KG1 (cell line): ENCODE measurements around the gene PRR36.
"Not testable (repeated sequence)": the region's sequence is repeated elsewhere in the genome, so short reads cannot be mapped to it uniquely, and the experiment has no call there.

Source experiments
- DNase-seq: peaks from one replicate; lab custom pipeline; 2025; lab: John Stamatoyannopoulos, UW

Gene PRR36

DNA sequence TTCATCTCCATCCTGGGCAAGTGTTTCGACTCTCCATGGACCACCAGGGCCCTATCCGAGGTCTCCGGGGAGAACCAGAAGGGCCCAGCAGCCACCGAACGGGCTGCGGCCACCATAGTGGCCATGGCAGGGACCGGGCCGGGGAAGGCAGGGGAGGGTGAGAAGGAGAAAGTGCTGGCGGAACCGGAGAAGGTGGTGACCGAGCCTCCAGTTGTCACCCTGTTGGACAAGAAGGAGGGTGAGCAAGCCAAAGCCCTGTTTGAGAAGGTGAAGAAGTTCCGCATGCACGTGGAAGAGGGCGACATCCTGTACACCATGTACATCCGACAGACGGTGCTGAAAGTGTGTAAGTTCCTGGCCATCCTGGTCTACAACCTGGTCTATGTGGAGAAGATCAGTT lies 24.8 kb upstream of the PRR36 start:
- DNase-seq: no peak

DNA sequence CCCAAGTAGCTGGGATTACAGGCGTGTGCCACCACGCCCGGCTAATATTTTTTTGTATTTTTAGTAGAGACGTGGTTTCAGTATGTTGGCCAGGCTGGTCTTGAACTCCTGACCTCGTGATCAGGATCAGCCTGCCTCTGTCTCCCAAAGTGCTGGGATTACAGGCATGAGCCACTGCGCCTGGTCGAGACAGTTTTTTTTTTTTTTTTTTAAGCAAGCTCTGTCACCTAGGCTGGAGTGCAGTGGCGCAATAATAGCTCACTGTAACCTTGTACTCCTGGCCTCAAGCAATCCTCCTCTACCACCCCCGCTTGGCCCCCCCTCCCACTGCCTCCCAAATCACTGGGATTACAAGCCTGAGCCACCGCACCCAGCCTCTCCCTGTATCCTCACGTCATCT lies 23.1 kb upstream of the PRR36 start:
- DNase-seq: no peak

DNA sequence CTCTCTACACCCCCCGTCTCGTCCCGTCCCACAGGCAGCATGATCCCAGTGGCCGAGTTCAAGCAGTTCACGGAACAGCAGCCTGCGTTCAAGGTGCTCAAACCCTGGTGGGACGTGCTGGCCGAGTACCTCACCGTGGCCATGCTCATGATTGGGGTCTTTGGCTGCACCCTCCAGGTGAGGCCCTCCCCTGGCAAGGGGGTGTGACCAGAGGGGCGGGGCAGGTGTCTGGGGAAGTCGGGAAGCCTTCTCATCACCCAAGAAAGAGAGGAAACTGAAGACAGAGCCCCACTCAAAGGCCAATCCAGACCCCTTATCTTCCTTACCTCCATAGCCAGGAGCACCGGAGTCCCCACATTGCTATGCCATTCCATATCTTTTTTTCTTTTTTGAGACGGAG lies 21.4 kb upstream of the PRR36 start:
- DNase-seq: no peak

DNA sequence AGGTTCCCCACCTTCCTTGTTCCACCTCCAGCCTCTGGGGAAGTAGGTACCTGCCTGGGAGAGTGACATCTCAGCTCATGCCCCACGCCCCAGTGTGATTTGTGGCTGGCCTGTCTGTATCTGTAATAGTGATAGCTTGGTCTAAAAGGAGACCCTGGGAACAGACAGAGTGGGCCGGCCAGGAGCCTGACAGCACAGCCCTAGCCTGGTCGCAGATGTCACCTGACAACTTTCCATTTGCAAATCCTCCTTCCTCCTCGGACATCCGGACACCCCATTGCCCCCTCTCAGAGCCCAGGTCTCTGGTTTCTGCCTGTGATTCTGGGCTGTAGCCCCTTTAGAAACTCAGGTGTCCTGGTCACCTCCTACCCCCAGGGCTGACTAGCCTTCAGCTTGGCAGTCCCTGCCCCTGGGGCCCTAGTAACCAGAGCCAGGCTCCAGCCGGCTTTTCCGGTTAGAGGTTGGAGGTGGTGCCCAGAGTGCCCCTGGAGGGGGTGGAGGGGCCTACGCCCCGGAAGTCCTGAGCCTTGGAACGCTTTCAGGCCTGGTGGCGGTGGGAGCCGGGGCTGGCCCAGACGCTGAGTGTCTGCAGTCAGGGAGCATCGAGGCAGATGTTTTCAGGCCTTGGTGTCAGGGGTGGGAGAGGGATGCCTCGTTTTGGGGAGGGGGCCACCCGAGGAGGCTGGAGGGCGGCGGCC lies 20.6 kb upstream of the PRR36 start:
- no peak for DNase-seq

DNA sequence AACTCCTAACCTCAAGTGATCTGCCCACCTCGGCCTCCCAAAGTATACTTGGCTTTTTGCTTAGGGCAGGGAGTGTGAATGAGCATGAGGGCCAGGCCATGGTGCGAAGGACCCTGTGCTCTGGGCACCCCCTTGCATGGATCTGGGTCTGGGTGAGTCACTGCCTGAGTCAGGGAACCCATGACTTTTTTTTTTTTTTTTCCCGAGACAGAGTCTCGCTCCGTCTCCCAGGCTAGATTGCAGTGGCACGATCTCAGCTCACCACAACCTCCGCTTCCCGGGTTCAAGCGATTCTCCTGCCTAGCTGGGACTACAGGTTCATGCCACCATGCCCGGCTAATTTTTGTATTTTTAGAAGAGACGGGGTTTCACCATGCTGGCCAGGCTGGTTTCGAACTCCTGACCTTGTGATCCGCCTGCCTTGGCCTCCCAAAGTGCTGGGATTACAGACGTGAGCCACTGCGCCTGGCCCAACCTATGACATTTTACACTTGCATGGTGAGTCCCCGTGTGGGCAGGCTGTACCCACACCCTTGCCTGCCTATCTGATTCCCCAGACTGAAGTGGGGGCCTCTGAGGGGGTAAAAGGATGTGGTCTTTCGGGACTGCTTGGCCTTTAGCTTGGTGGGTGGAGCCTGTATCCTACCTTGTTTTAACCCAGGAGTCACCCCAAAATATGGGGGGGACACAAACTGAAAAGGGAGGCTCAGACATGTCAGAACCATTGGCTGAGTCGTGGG lies 19.3 kb upstream of the PRR36 start:
- DNase-seq: not testable (repeated sequence)

DNA sequence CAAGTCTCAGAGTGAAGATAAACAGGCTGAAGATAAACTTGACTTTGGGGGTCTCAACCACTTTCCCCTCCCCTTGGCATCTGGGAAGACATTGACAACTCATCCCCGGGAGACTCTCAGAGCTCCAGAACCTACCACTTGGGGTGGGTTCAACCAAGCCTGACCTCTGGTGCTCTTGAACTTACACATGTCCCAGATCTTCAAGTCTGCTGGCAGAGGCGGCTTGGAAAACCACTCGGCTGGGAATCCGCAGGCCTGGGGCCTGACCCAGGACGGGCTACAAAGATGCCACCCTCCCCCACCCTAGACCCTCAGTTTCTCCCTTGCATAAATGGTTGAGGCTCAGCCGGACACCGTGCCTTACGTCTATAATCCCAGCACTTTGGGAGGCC lies 14.6 kb upstream of the PRR36 start:
- no peak for DNase-seq

DNA sequence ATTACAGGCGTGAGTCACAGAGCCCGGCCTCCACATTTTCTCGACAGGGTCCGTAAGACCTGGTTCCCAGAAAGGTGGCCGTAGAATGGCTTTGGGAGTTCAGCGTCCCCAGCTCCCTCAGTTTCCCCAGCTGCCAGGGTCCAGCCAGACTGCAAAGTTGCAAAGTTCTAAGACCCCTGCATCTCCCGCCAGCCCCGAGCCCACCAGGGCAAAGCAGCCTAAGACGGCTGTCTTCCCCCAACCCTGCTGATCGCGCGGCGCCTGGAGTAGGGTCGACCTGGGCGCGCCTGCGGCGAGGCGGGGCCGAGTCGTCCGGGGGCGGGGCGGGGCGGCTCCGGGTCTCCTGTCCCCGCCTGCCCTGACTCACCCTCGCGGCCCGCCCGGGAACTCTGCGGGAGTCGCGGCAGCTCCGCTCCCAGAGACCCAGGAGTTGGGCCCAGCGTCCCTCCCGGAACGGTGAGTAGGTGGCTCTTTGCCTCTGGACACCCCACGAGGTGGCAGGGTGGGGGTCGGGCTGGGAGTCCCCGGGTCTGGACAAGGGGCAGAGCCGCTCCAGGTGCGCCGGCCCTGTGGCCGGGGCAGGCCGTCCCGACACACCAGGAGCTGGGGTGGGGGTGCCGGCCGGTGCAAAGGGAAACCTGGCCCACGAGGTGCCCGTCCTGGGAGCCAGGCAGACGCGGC lies 14.1 kb upstream of the PRR36 start, which contains the start of gene LRRC8E:
LRRC8E (plus strand) TSS at position 366 of the 681 bp plus-strand sequence. CDS start 7,094 bp downstream, outside the sequence.
- DNase-seq: no peak

DNA sequence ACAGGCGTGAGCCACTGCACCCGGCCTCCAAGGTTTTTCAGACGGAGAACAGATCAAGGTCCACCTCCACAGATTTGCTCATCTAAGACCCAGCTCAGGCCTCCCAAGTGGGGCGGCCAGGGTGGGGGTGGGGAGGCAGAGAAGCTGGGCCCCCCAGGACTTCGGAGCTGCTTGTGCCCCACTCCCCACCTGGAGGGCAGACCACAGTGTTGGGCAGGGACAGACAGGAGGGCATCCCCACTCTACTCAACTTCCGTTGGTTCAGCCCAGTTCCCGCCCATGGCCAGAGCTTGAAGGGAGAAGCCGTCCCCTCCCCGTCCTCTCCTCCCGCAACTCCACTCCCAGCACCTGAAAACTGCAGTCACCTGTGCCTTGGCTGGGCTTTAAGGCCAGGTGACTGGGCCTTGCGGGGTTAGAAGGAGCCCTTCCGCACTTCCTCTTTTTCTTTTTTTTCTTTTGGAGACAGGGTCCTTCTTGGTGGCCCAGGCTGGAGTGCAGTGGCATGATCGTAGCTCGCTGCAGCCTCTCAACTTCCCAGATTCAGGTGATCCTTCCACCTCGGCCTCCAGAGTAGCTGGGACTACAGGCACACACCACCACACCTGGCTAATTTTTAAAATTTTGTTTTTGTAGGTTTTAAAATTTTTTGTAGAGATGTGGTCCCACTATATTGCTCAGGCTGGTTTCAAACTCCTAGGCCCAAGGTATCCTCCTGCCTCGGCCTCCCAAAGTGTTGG lies 13.4 kb upstream of the PRR36 start:
- DNase-seq: no peak

DNA sequence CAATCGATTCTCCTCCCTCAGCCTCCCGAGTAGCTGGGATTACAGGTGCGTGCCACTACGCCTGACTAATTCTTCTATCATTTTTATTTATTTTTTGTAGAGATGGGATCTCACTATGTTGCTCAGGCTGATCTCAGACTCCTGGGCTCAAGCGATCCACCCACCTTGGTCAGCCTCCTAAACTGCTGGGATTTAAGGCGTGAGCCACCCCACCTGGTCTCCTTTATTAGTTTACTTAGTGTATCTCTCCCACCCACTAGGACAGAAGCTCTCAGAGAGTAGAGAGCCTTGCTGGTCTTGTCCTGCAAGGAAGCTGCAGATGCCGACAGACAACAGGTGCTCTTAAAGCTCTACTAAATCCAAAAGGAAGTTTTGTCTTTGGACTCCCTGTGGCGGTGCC lies 11.6 kb upstream of the PRR36 start:
- no peak for DNase-seq

DNA sequence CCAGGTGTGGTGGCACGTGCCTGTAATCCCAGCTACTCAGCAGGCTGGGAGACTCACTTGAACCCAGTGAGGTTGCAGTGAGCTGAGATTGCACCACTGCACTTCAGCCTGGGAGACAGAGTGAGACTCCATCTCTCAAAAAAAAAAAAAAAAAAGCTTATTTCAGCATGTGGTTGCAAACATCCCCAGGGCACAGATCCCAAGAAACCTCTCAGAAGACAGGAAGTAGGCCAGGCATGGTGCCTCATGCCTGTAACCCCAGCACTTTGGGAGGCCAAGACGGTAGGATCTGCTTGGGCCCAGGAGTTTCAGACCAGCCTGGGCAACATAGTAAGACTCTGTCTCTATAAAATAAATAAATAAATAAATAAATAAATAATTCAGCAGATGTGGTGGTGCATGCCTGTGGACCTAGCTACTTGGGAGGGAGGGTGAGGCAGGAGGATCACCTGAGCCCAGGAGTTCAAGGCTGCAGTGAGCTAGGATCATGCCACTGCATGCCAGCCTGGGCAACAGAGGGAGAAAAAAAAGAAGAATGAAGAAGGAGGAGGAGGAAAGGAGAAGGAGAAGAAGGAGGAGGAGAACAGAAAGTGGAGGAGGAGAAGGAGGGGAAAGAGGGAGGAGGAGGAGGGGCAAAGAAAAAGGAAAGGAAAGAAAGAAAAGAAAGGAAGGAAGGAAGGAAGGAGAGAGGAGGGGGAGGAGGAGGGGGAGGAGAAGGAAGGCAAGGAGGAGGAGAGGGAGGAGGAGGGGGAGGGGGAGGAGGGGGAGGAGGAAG lies 9.8 kb upstream of the PRR36 start:
- DNase-seq: no peak

DNA sequence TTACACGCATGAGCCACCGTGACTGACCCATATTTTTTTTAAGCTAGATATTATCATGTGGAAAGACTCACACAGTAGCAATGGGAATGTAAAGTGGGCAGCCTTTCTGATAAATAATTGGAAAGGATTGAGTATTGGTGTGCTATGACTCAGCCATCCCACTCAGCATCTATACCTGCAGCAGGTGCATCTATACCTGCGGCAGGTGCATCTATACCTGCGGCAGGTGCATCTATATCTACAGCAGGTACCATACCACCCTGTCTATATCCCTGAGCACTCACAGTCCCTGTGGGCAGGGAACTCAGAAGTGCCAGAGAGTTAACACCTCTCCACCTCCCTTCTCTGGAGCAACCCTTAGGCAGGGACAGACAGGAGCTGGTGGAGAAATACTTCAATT lies 8.9 kb upstream of the PRR36 start:
- no peak for DNase-seq

DNA sequence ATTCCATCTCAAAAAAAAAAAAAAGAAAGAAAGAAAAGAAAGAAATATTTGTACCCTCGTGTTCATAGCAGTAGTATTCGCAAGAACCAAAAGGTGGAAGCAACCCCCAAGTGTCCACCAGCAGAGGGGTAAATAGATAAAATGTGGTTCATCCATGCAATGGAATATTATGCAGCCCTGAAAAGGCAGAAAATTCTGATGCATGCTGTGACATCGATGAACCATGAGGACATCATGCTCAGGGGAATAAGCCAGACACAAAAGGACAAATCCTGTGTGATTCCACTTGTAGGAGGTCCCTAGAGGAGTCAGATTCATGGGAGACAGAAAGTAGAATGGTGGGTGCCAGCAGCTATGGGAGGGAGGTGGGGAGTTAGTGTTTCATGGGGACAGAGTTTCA lies 7.7 kb upstream of the PRR36 start:
- no peak for DNase-seq

DNA sequence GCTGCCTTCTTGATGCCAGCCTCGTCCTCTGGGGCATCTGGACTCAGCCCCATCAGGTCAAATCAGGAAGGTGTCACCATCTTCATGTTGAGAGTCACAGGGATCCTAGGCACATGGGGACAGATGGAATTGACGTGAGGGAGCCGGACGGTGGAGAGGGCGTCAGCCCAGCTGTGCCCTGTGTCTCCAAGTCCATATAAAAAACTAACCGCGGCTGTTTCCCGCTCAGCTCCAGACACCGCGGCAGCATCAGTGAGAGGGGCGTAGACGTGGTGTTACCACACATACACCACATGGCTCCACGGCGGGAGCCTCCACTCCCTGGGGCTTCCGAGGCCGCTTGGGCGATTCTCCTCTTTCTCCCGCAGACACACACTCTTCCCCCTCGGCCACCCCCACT lies 5.6 kb upstream of the PRR36 start:
- DNase-seq: no peak

DNA sequence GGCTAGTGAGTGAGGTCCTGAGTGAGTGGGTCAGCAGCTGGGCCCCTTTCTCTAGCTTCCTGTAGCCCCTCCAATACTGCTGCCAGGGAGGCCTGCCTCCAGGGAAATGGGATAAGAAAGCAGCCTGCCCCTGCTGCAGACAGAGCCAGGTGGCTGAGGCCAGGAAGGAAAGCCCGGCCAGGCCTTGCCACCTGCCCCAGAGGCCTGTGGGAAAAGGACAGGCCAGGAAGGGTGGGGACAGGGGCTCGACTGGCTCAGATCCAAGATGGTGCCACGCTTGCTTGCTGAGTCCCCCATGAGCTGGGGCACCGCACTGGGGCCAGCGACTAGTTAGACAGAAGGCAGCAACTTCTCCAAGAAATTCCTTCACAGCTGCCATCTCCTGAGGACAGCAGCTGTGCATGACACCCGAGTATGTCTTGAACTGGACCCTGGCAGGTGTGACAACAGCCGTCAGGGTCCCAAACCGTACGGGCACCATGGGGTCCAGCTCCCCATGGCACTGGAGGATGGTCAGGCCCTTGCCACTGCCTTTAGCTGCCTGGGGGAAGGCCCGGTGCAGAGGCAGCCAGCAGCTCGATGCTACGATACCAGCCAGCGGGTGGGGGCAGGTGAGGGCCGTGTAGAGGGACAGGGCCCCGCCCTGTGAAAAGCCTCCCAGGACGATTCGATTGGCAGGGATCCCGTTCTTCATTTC lies 5.1 kb upstream of the PRR36 start:
- DNase-seq: no peak

DNA sequence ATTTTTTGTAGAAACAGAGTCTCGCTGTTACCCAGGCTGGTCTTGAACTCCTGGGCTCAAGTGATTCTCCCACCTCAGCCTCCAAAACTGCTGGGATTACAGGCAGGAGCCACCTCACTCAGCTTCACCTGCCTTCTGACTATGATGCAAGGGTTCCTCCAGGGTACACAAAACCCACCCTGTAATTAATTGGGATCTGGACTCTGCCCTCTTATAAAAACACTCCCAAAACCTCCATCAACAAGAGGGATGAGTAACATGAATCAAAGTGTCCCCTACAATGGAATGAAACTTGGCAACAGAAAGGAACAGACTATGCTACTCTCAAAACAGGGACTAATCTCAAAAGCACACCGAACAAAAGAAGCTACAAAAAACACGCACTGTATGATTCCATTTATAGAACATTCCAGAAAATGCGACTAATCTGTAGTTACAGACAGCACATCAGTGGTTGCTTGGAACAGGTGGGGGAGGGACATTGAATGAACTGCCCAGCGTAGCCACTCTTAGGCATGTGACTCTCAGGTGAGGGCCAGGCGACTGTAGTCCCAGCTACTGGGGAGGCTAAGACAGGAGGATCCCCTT lies 3.2 kb upstream of the PRR36 start:
- no peak for DNase-seq

DNA sequence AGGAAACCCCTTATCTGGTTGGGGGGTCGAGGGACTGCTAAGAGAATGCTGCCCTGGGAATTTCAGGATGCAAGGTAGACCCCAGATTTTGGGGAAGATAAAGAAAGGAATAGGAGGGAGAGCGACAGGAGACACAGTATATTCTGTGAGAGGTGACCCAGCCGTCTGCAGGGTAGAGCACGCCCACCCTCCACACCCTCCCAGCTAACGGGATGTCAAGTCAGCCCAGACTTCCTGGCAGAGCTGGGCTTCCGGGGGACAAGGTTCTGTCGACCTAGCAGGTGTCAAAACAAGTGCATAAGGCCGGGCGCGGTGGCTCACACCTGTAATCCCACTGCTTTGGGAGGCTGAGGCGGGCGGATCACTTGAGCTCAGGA lies 695 bp upstream of the PRR36 start:
- no peak for DNase-seq

DNA sequence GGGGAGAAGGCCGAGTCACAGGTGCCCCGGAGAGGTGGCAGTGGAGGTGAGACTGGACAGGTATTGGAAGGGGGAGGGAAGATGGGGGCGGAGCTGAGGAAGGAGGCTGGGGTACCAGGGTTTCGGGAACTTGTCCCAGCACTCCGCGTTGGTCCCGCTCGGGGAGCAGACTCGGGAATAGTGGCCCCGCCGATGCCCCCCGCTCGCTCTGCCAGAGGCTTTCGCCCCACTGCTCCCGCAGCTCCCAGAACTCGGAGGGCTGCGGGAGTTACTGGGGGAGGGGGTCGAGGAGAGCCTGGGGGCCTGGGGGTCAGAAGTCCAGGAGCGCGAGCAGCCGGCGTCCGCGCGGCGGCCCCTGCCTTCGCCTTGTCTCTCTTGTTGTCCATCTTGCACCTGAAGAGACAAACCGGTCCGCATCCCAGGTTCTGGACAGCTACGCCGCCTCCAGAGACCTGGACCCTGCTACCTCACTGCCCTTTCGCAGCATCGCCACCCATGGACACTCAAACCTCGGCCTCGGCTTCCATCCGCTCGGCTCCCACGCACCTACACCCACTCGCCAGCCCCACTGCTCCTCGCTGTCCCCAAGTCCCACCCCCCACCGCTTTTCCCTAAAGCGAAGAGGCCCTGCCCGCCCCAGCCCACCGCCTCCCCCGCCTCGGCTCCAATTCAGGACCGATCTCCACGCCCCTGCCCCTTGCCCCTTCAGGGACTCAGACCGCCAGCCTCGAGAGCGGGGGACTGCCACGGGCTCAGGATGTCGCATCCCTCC lies 700 bp downstream of the PRR36 start:
- no peak for DNase-seq

DNA sequence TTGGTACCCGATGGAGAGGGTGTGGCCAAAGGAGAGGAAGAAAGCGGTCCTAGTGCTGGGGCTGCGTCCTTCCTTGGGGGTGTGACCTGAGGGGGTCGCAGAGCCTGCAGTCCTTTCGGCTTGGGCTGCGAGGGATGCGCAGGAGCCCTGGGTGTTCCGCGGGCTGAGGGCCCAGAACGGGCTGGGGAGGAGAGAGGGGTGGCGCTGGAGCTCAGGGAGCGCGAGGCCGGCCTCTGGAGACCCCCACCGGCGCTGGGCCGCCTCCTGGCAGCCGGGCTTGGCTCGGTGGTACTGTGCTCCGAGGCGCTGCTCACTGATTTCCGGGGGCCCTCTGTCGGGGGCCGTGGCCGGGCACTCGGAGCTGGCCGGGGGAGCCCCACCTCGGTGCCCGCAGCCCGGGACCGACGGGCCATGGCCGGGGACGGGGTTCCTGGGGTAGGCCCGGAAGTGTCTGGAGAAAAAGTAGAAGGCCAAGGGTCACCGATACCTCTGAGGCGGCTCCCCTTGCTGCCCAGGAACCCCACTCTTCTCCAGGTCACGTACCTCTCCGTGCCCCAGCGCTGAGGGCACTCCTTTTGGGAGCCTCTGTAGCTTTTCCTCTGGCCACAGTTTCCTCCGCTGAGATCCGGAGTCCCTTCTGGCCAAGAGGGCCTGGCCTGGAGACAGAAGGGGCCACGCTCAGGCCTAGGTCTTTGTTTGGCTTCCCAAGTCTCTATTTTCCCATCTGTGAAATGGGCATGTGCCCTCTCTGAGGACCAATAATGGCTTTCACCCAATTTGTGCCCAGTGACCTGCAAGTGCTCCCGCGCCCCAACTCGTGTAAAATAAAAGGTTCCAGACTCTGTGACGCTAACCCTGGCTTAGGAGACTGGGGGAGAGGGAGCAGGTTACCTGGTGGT lies 1.6 kb downstream of the PRR36 start:
- DNase-seq: no peak
